ENCODE measurements around the gene NARF.

NARF gene

DNA sequence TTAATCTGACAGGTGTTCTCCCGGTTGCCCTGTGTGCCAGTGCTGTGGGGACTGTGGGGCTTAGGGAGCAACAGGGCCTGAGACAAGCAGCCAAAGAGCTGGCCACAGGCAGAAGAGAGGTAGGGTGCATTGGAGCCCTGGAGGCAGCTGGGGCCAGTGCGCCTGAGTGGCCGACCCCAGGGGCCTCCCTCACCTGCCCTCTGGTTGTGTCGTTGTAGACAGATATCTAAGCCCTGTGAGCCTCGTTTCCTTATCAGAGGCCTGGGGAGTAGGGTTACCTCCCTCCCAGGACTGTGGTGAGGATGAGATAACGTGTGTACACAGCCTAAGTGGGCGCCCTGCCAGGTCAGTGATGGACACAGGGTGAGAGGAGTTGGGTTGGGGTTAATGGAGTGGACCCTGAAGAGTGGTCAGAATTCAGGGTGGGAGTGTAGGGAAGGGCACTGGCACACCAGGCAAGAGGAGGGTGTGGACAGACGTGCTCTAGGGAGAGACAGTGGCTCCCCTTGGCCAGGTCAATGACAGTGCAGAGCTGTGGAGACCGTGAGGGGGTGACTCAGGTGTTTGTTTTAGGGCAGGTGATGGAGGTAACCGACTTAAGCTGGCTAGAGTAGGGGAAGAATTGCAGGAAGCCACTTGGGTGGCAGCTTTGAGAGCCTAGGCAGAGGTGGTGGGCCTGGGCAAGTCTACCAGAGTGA is 3.4 kb downstream of the NARF start:
- WGBS (ENCODE audit: insufficient coverage): 92% methylated on average over 8 of the region's 10 CpGs
- Histone ChIP-seq H3K9me3 (ENCODE audit: control extremely low read depth in 1 of 5, control insufficient read depth in 4 of 5, insufficient read depth in 2 of 5, low read depth in 1 of 5, low read length in 4 of 5) (no peaks in the 10 kb centered on the region), H3K27ac (ENCODE audit: insufficient read depth in 1 of 2, low read depth in 1 of 2, low read length in 2 of 2, poor library complexity in 1 of 2, severe bottlenecking in 2 of 2) (peak overlapping the region in 1 of 2 experiments; percentile 65), H3K36me3 (ENCODE audit: control insufficient read depth in 4 of 4, insufficient read depth in 4 of 4, low read length in 3 of 4) (peaks cover 17 to 67% (median 53%) of the 10 kb centered on the region in 4 experiments), H3K4me3 (ENCODE audit: control insufficient read depth in 1 of 7, extremely low read depth in 1 of 7, insufficient read depth in 4 of 7, low read depth in 2 of 7, low read length in 6 of 7) (no peak overlapping the region), H3K4me1 (ENCODE audit: control extremely low read depth in 1 of 4, control insufficient read depth in 4 of 4, insufficient read depth in 4 of 4, low read length in 3 of 4) (peaks cover 7 to 22% (median 18%) of the 10 kb centered on the region in 4 experiments), H3K27me3 (replicated peaks in 2 of 5; ENCODE audit: control insufficient read depth in 4 of 5, insufficient read depth in 5 of 5, low read length in 4 of 5) (no peaks in the 10 kb centered on the region)
- ChIA-PET CTCF (interaction anchor here (1.1 kb wide), 1 partner anchor 12 kb away, joined by 3 read pairs; no protein-coding TSS in a partner anchor), POLR2A (no interaction called here)
- no peak for DNase-seq

DNA sequence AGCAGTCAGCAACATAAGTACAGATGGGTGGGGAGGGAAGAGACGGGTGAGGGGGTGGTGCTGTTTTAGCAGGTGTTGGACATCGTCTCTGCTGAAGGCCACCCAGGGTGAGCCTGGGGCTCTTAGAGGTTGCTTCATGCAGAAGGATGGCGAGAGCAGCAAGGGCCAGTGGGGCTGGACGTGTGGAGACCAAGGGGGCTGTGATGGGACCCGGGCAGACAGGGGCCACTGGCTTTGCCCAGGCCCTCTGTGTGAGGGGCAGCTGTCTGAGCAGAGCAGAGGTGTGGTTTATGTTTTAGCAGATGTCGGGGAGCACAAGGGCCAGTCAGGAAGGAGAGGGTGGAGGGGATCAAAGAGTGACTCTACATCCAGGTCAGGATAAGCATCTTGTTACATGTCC is 4.8 kb downstream of the NARF start:
- DNase-seq: no peak
- POLR2A ChIA-PET: interaction anchor here (0.7 kb wide), 1 partner anchor 17 kb away, joined by 3 read pairs; no protein-coding TSS in a partner anchor

DNA sequence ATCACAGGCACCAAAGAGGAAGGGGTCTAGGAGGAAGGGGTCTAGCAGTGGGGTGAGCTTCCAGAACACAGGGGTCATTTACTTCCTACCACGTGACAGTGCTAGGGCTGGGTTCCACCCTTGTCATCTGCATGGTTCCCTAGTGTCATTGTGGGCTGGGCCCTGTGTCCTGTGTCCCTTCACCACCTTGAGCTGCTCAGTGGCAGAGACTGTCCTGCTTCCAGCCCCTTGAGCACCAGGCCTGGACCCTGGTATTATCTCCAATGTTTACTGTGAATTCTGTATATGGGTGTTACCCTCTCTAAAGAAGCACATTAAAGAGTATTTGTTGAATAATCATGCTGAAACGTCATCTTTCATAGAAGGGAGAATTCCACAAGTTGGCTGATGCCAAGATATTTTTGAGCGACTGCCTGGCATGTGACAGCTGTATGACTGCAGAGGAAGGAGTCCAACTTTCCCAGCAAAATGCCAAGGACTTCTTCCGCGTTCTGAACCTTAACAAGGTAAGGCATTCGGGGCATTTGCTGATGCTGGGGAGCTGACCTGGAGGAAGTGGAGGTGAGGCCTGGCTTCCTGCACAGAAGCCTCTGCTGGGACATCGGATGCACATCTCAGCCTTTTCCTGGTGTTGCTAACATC is 5.5 kb downstream of the NARF start:
- H3K4me3 ChIP-seq (ENCODE audit: control insufficient read depth in 1 of 7, extremely low read depth in 1 of 7, insufficient read depth in 4 of 7, low read depth in 2 of 7, low read length in 6 of 7): no peak overlapping the region
- H3K27me3 ChIP-seq (replicated peaks in 2 of 5; ENCODE audit: control insufficient read depth in 4 of 5, insufficient read depth in 5 of 5, low read length in 4 of 5): no peaks in the 10 kb centered on the region
- ChIA-PET CTCF (interaction anchor here (1.3 kb wide), 1 partner anchor 9 kb away, joined by 3 read pairs; no protein-coding TSS in a partner anchor), POLR2A (no interaction called here)
- WGBS (ENCODE audit: insufficient coverage): 95% methylated on average over 7 of the region's 7 CpGs
- H3K9me3 ChIP-seq (ENCODE audit: control extremely low read depth in 1 of 5, control insufficient read depth in 4 of 5, insufficient read depth in 2 of 5, low read depth in 1 of 5, low read length in 4 of 5): no peaks in the 10 kb centered on the region
- H3K36me3 ChIP-seq (ENCODE audit: control insufficient read depth in 4 of 4, insufficient read depth in 4 of 4, low read length in 3 of 4): peaks cover 22 to 85% (median 58%) of the 10 kb centered on the region in 4 experiments
- H3K4me1 ChIP-seq (ENCODE audit: control extremely low read depth in 1 of 4, control insufficient read depth in 4 of 4, insufficient read depth in 4 of 4, low read length in 3 of 4): peaks cover 0 to 10% (median 7%) of the 10 kb centered on the region in 4 experiments
- DNase-seq: no peak
- H3K27ac ChIP-seq (ENCODE audit: insufficient read depth in 1 of 2, low read depth in 1 of 2, low read length in 2 of 2, poor library complexity in 1 of 2, severe bottlenecking in 2 of 2): no peak overlapping the region

More for the DNA sequence above, 4.8 kb downstream of the NARF start:
- 98% methylated on average over 5 of the region's 6 CpGs for WGBS (ENCODE audit: insufficient coverage)
- peaks cover 0 to 13% (median 8%) of the 10 kb centered on the region in 4 experiments for H3K4me1 ChIP-seq (ENCODE audit: control extremely low read depth in 1 of 4, control insufficient read depth in 4 of 4, insufficient read depth in 4 of 4, low read length in 3 of 4)
- H3K27ac ChIP-seq (ENCODE audit: insufficient read depth in 1 of 2, low read depth in 1 of 2, low read length in 2 of 2, poor library complexity in 1 of 2, severe bottlenecking in 2 of 2): no peak overlapping the region
- no peaks in the 10 kb centered on the region for H3K27me3 ChIP-seq (replicated peaks in 2 of 5; ENCODE audit: control insufficient read depth in 4 of 5, insufficient read depth in 5 of 5, low read length in 4 of 5)
- no peaks in the 10 kb centered on the region for H3K9me3 ChIP-seq (ENCODE audit: control extremely low read depth in 1 of 5, control insufficient read depth in 4 of 5, insufficient read depth in 2 of 5, low read depth in 1 of 5, low read length in 4 of 5)
- CTCF ChIA-PET: interaction anchor here (1.3 kb wide), 1 partner anchor 8 kb away, joined by 3 read pairs; no protein-coding TSS in a partner anchor
- peaks cover 18 to 79% (median 55%) of the 10 kb centered on the region in 4 experiments for H3K36me3 ChIP-seq (ENCODE audit: control insufficient read depth in 4 of 4, insufficient read depth in 4 of 4, low read length in 3 of 4)
- no peak overlapping the region for H3K4me3 ChIP-seq (ENCODE audit: control insufficient read depth in 1 of 7, extremely low read depth in 1 of 7, insufficient read depth in 4 of 7, low read depth in 2 of 7, low read length in 6 of 7)

GRCh38 chr17:82464567-82464929 is 6.0 kb downstream of the NARF start:
- no peak for DNase-seq
- ChIA-PET POLR2A (no interaction called here), CTCF (no interaction called here)
- peaks cover 22 to 90% (median 62%) of the 10 kb centered on the region in 4 experiments for H3K36me3 ChIP-seq (ENCODE audit: control insufficient read depth in 4 of 4, insufficient read depth in 4 of 4, low read length in 3 of 4)
- no peak overlapping the region for H3K27ac ChIP-seq (ENCODE audit: insufficient read depth in 1 of 2, low read depth in 1 of 2, low read length in 2 of 2, poor library complexity in 1 of 2, severe bottlenecking in 2 of 2)
- H3K4me3 ChIP-seq (ENCODE audit: control insufficient read depth in 1 of 7, extremely low read depth in 1 of 7, insufficient read depth in 4 of 7, low read depth in 2 of 7, low read length in 6 of 7): no peak overlapping the region
- WGBS (ENCODE audit: insufficient coverage): over 99% methylated on average over 10 of the region's 11 CpGs
- no peaks in the 10 kb centered on the region for H3K9me3 ChIP-seq (ENCODE audit: control extremely low read depth in 1 of 5, control insufficient read depth in 4 of 5, insufficient read depth in 2 of 5, low read depth in 1 of 5, low read length in 4 of 5)
- peaks cover 0 to 5% (median 3%) of the 10 kb centered on the region in 4 experiments for H3K4me1 ChIP-seq (ENCODE audit: control extremely low read depth in 1 of 4, control insufficient read depth in 4 of 4, insufficient read depth in 4 of 4, low read length in 3 of 4)
- H3K27me3 ChIP-seq (replicated peaks in 2 of 5; ENCODE audit: control insufficient read depth in 4 of 5, insufficient read depth in 5 of 5, low read length in 4 of 5): no peaks in the 10 kb centered on the region

- Histone ChIP-seq H3K27me3 (replicated peaks in 2 of 5; ENCODE audit: control insufficient read depth in 4 of 5, insufficient read depth in 5 of 5, low read length in 4 of 5) (no peaks in the 10 kb centered on the region), H3K36me3 (ENCODE audit: control insufficient read depth in 4 of 4, insufficient read depth in 4 of 4, low read length in 3 of 4) (peaks cover 24 to 94% (median 66%) of the 10 kb centered on the region in 4 experiments), H3K4me1 (ENCODE audit: control extremely low read depth in 1 of 4, control insufficient read depth in 4 of 4, insufficient read depth in 4 of 4, low read length in 3 of 4) (no peaks in the 10 kb centered on the region), H3K9me3 (ENCODE audit: control extremely low read depth in 1 of 5, control insufficient read depth in 4 of 5, insufficient read depth in 2 of 5, low read depth in 1 of 5, low read length in 4 of 5) (no peaks in the 10 kb centered on the region), H3K4me3 (ENCODE audit: control insufficient read depth in 1 of 7, extremely low read depth in 1 of 7, insufficient read depth in 4 of 7, low read depth in 2 of 7, low read length in 6 of 7) (no peak overlapping the region), H3K27ac (ENCODE audit: insufficient read depth in 1 of 2, low read depth in 1 of 2, low read length in 2 of 2, poor library complexity in 1 of 2, severe bottlenecking in 2 of 2) (no peak overlapping the region)
- no peak for DNase-seq
- ChIA-PET CTCF (interaction anchor here (1.4 kb wide), 1 partner anchor 8 kb away, joined by 3 read pairs; no protein-coding TSS in a partner anchor), POLR2A (no interaction called here)
- 96% methylated on average over 7 of the region's 7 CpGs for WGBS (ENCODE audit: insufficient coverage)
These were observed 6.6 kb downstream of the NARF start for GRCh38 chr17:82465023-82465603.

DNA sequence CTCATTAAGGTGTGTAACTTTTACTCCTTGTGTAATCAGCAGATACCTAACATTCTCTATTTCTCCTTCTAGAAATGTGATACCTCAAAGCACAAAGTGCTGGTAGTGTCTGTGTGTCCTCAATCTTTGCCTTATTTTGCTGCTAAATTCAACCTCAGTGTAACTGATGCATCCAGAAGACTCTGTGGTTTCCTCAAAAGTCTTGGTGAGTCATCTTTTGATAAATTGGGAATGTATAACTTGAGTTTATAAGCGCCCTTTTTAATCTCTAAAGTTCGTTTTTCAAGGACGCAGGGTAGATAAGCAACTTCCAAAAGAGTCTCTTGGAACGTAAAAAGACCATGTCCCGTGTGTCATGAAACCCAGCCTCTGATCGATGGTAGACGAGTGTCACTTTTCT is 10.2 kb downstream of the NARF start:
- POLR2A ChIA-PET: interaction anchor here (0.5 kb wide), 1 partner anchor 10 kb away, joined by 3 read pairs; the partner anchor contains the start of gene NARF
- no peak overlapping the region for H3K4me3 ChIP-seq (ENCODE audit: control insufficient read depth in 1 of 7, extremely low read depth in 1 of 7, insufficient read depth in 4 of 7, low read depth in 2 of 7, low read length in 6 of 7)
- CTCF ChIA-PET: no interaction called here
- H3K27me3 ChIP-seq (replicated peaks in 2 of 5; ENCODE audit: control insufficient read depth in 4 of 5, insufficient read depth in 5 of 5, low read length in 4 of 5): no peaks in the 10 kb centered on the region
- H3K9me3 ChIP-seq (ENCODE audit: control extremely low read depth in 1 of 5, control insufficient read depth in 4 of 5, insufficient read depth in 2 of 5, low read depth in 1 of 5, low read length in 4 of 5): no peaks in the 10 kb centered on the region
- no peak overlapping the region for H3K27ac ChIP-seq (ENCODE audit: insufficient read depth in 1 of 2, low read depth in 1 of 2, low read length in 2 of 2, poor library complexity in 1 of 2, severe bottlenecking in 2 of 2)
- no peaks in the 10 kb centered on the region for H3K4me1 ChIP-seq (ENCODE audit: control extremely low read depth in 1 of 4, control insufficient read depth in 4 of 4, insufficient read depth in 4 of 4, low read length in 3 of 4)
- 96% methylated on average over 7 of the region's 7 CpGs for WGBS (ENCODE audit: insufficient coverage)
- H3K36me3 ChIP-seq (ENCODE audit: control insufficient read depth in 4 of 4, insufficient read depth in 4 of 4, low read length in 3 of 4): peaks cover 16 to 87% (median 43%) of the 10 kb centered on the region in 4 experiments
- DNase-seq: no peak

GRCh38 chr17:82470065-82470464 is 11.5 kb downstream of the NARF start:
- Histone ChIP-seq H3K4me3 (ENCODE audit: control insufficient read depth in 1 of 7, extremely low read depth in 1 of 7, insufficient read depth in 4 of 7, low read depth in 2 of 7, low read length in 6 of 7) (no peak overlapping the region), H3K27ac (ENCODE audit: insufficient read depth in 1 of 2, low read depth in 1 of 2, low read length in 2 of 2, poor library complexity in 1 of 2, severe bottlenecking in 2 of 2) (no peak overlapping the region), H3K4me1 (ENCODE audit: control extremely low read depth in 1 of 4, control insufficient read depth in 4 of 4, insufficient read depth in 4 of 4, low read length in 3 of 4) (no peaks in the 10 kb centered on the region), H3K9me3 (ENCODE audit: control extremely low read depth in 1 of 5, control insufficient read depth in 4 of 5, insufficient read depth in 2 of 5, low read depth in 1 of 5, low read length in 4 of 5) (no peaks in the 10 kb centered on the region), H3K27me3 (replicated peaks in 2 of 5; ENCODE audit: control insufficient read depth in 4 of 5, insufficient read depth in 5 of 5, low read length in 4 of 5) (no peaks in the 10 kb centered on the region), H3K36me3 (ENCODE audit: control insufficient read depth in 4 of 4, insufficient read depth in 4 of 4, low read length in 3 of 4) (peaks cover 14 to 87% (median 40%) of the 10 kb centered on the region in 4 experiments)
- CTCF ChIA-PET: no interaction called here
- POLR2A ChIA-PET: no interaction called here
- 96% methylated on average over 4 of the region's 7 CpGs for WGBS (ENCODE audit: insufficient coverage)
- no peak for DNase-seq

Measured in common myeloid progenitor, CD34-positive (primary cell).